WI38 (cell line): ENCODE measurements around the gene A4GNT.
"Not testable (repeated sequence)": the region's sequence is repeated elsewhere in the genome, so short reads cannot be mapped to it uniquely, and the experiment has no call there.

ENCODE experiments used
- H3K4me3 ChIP-seq: 2 replicates; pipeline ENCODE4 v1.5.1; 2011; ENCODE audit warnings: low read depth, mild to moderate bottlenecking, control low read depth, low read length
- TF ChIP-seq, protein P1 (sequence below): IDR thresholded peaks from 2 replicates; pipeline ENCODE4 v1.5.1; 2012; ENCODE audit warnings: low read depth, mild to moderate bottlenecking, control low read depth, low read length

Gene A4GNT

DNA sequence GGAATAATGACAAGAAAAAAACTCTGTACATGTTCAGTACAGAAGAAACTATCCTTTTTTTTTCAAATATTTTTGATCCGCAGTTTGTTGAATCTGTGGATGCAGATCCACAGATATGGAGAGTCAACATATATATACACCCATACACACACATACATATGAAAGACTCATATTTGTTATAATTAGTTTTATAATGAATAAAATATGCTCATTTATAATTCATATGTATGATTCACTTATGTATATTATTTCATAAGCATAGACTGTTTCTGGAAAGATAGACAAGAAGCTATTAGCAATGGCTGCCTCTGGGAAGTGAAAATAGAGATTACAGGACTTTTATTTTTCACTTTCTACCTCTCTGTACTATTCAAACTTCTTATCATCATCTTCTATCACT, 26.6 kb downstream of the A4GNT start:
- TF ChIP-seq, protein P1, sequence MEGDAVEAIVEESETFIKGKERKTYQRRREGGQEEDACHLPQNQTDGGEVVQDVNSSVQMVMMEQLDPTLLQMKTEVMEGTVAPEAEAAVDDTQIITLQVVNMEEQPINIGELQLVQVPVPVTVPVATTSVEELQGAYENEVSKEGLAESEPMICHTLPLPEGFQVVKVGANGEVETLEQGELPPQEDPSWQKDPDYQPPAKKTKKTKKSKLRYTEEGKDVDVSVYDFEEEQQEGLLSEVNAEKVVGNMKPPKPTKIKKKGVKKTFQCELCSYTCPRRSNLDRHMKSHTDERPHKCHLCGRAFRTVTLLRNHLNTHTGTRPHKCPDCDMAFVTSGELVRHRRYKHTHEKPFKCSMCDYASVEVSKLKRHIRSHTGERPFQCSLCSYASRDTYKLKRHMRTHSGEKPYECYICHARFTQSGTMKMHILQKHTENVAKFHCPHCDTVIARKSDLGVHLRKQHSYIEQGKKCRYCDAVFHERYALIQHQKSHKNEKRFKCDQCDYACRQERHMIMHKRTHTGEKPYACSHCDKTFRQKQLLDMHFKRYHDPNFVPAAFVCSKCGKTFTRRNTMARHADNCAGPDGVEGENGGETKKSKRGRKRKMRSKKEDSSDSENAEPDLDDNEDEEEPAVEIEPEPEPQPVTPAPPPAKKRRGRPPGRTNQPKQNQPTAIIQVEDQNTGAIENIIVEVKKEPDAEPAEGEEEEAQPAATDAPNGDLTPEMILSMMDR, result no peak
- H3K4me3 ChIP-seq, result no peak overlapping the region

DNA sequence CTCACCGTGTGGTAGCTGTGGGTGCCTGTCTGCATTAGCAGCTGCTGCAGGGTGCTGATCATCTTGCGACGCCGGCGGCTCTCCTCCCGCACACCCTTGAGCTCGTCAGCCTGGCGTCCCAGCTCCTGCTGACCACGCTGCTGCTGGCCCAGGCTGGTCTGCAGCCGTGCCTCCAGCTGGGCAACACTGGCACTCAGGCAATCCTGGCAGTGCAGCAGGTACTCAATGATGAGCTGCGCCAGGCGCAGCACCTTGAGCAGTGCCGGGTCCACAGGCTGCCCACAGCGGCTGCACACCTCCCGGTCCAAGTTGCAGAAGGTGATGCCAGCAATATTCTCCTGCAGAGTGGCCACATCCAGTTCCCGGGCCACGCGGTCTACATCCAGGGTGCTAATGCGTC, 28.7 kb downstream of the A4GNT start:
- TF ChIP-seq, protein P1, result no peak
- H3K4me3 ChIP-seq, result no peak overlapping the region

DNA sequence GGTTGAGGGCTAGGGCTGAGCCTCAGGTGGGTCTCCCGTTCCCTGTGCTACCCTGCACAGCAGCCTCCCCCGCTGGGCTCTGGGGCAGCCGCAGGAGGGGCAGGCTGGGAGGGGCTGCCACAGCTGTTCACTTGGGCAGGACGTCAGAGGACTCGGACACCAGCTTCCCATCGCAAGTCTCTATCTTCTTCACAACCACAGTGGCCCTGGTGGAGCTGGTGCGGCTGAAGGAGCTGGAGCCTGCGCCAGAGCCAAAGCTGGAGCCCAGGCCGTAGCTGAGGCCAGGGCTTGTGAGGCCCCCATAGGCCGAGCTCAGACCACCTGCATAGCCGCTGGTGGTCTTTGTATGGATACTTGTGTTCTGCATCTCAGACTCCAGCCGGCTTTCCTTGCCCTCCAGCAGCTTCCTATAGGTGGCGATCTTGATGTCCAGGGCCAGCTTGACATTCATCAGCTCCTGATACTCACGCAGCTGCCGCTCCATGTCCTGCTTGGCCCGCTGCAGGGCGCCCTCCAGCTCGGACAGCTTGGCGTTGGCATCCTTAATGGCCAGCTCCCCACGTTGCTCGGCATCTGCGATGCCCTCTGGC, 30.7 kb downstream of the A4GNT start:
- H3K4me3 ChIP-seq, result not testable (repeated sequence)

- TF ChIP-seq, protein P1, result no peak
- H3K4me3 ChIP-seq, result no peak overlapping the region
Measured at GRCh38 chr3:138099417-138099816, 32.8 kb downstream of the A4GNT start.

DNA sequence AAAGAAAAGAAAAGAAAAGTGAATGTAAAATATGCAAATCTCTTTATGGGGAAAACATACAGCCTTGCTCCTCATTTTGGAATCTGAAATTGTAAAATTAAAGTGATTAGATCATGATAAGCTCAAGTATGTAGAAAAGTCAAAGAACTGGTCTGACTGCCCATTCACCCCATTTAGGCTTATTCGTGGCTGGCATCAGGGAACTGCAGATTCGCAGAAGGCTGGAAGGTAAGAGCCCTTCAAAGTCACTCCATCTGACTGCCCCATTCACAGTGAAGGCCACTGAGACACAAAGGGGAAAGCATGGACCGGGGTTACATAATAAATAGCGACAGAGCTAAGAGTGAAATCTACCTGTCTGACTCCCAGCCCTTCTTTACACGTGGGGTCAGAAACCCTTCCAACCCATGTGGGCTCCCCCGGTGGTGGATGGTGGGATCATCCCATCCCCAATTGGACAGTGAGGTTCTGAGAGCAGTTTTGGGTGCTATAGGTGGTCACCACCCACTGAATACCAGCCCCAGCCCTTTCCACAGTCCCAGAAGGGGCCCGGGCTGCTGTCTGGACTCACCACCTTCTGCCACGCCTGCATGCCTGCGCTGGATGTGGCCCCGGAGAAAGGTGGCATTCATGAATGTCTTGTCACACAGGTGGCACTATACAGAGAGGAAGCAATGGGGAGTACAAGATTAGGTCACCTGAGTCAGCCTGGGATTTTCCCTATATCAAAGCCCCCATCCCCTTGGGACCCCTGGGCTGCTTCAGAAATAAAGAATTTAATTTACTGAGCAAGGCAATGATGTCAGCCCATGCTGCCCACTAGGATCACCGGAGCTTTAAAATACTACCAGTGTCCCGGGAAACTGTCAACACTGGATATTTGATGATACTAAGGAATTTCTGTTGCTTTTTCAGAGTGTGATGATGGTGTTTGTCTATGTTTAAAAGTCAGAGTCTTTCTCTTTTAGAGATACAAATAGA, 34.7 kb downstream of the A4GNT start:
- TF ChIP-seq, protein P1, result peak; percentile 66
- H3K4me3 ChIP-seq, result no peak overlapping the region

- H3K4me3 ChIP-seq, result no peak overlapping the region
- TF ChIP-seq, protein P1, result no peak
Measured at GRCh38 chr3:138093721-138094120, 38.5 kb downstream of the A4GNT start.

DNA sequence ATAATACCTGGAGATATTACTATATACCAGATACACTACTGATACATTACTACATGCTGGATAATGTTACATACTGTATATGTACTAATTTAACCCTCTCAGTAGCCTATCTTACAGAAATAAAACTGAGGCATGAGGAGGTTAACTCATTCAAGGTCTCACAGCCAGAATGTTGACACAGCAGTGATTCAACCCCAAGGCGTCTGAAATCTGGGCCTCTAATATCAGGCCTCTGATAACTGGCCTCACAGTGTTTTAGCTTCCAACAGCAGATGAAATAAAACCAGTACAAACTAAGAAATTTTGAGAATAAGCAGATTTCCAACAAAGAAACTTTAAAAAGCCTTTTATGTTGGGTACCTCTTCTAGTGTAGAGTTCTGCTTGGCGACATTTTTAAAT, 40.2 kb downstream of the A4GNT start:
- no peak overlapping the region for H3K4me3 ChIP-seq

More for the DNA sequence above, 40.2 kb downstream of the A4GNT start:
- TF ChIP-seq, protein P1, result no peak
